SH-SY5Y (cell line): ENCODE measurements around the gene RAB11FIP4.
A peak's percentile ranks its signal among the peaks of the same experiment; 100 is the strongest.

Experiments used
- GATA2 ChIP-seq: IDR thresholded peaks from 2 replicates; pipeline ENCODE4 v1.6.1; 2011; ENCODE audit warnings: mild to moderate bottlenecking, low read depth, low read length
- GATA3 ChIP-seq: IDR thresholded peaks from 2 replicates; pipeline ENCODE4 v1.6.1; 2011; ENCODE audit warnings: low read depth, mild to moderate bottlenecking, low read length, moderate library complexity

RAB11FIP4 gene

GRCh38 chr17:31391496-31391949 is at the start of gene RAB11FIP4:
Gene RAB11FIP4 (plus strand): TSS chr17:31391675. CDS start chr17:31391853, 178 bp downstream.
- TF ChIP-seq GATA3 (no peak), GATA2 (no peak)

- TF ChIP-seq GATA3, result peak; percentile 37; the same call in 1 of the 2 replicates
- peak; percentile 53; the same call in 1 of the 2 replicates for TF ChIP-seq GATA2
These were observed 42.0 kb upstream of the RAB11FIP4 start for GRCh38 chr17:31349454-31349853.

GRCh38 chr17:31355935-31356334 is 35.5 kb upstream of the RAB11FIP4 start:
- TF ChIP-seq GATA2 (no peak), GATA3 (no peak)

- no peak for TF ChIP-seq GATA2
- no peak for TF ChIP-seq GATA3
These were observed 34.4 kb upstream of the RAB11FIP4 start for GRCh38 chr17:31357091-31357490.

- TF ChIP-seq GATA3, result no peak
- no peak for TF ChIP-seq GATA2
These were observed 33.6 kb upstream of the RAB11FIP4 start for GRCh38 chr17:31357839-31358394.

- no peak for TF ChIP-seq GATA2
- TF ChIP-seq GATA3, result no peak
These were observed 27.5 kb upstream of the RAB11FIP4 start for GRCh38 chr17:31364012-31364411.

GRCh38 chr17:31366088-31366487 is 25.4 kb upstream of the RAB11FIP4 start:
- no peak for TF ChIP-seq GATA3
- no peak for TF ChIP-seq GATA2

- TF ChIP-seq GATA2 (no peak), GATA3 (no peak)
These were observed 22.2 kb upstream of the RAB11FIP4 start for GRCh38 chr17:31369266-31369665.

GRCh38 chr17:31371511-31372097 is 19.9 kb upstream of the RAB11FIP4 start:
- TF ChIP-seq GATA3, result no peak
- no peak for TF ChIP-seq GATA2

GRCh38 chr17:31373150-31374093 is 18.1 kb upstream of the RAB11FIP4 start:
- TF ChIP-seq GATA3, result no peak
- no peak for TF ChIP-seq GATA2

- TF ChIP-seq GATA3, result no peak
- no peak for TF ChIP-seq GATA2
These were observed 17.4 kb upstream of the RAB11FIP4 start for GRCh38 chr17:31374094-31374447.

GRCh38 chr17:31374503-31374902 is 17.0 kb upstream of the RAB11FIP4 start:
- TF ChIP-seq GATA2, result no peak
- no peak for TF ChIP-seq GATA3

GRCh38 chr17:31378638-31379037 is 12.8 kb upstream of the RAB11FIP4 start:
- no peak for TF ChIP-seq GATA3
- TF ChIP-seq GATA2, result no peak

- TF ChIP-seq GATA2 (no peak), GATA3 (no peak)
These were observed 11.8 kb upstream of the RAB11FIP4 start for GRCh38 chr17:31379597-31380205.
